Transverse colon (tissue), 4 donors: ENCODE results near the gene STPG1.

Source experiments
- CTCF ChIP-seq, 5 experiments: fragments of 200-600 bp in 3 of 5; fragments of 450-650 bp in 2 of 5; sonication (generic) in 3 of 5; IDR thresholded peaks; 1 replicate in 2 of 5; 2 replicates in 3 of 5; pipeline ENCODE4 v1.5.1; 2016 to 2017; ENCODE audit warnings: antibody characterized with exemption in 5 of 5, inconsistent platforms in 3 of 5, mild to moderate bottlenecking in 2 of 5, moderate library complexity in 1 of 5
- EP300 ChIP-seq: sonication (generic); formaldehyde crosslinking; IDR thresholded peaks from one replicate; pipeline ENCODE4 v1.6.1; 2017; ENCODE audit warnings: antibody characterized with exemption, low read depth
- POLR2A ChIP-seq: fragments of 450-650 bp; IDR thresholded peaks from one replicate; pipeline ENCODE4 v1.6.1; 2016; ENCODE audit warnings: antibody characterized with exemption, mild to moderate bottlenecking, moderate library complexity
- POLR2AphosphoS5 ChIP-seq, 3 donors: sonication (generic); formaldehyde crosslinking; IDR thresholded peaks; one replicate each; pipeline ENCODE4 v1.6.1; 2016; ENCODE audit warnings: antibody characterized with exemption in 3 of 3

GRCh38 chr1:24322470-24323177 is 91.0 kb downstream of the STPG1 start:
- TF ChIP-seq CTCF (IDR thresholded peaks at IDR 0.05) (no peak), POLR2A (no peak), POLR2AphosphoS5 (IDR thresholded peaks at IDR 0.05) (no peak), EP300 (no peak)
